Stimulated activated naive CD8-positive, alpha-beta T cell treated with anti-CD3 and anti-CD28 coated beads, Interleukin-15, Interleukin-2, amounts not matched to agents 100 U/mL and 50 U/mL, for 24 hours (primary cell): ENCODE measurements around the gene SPRYD4.
"Not testable (repeated sequence)": the region's sequence is repeated elsewhere in the genome, so short reads cannot be mapped to it uniquely, and the experiment has no call there.

ENCODE experiments used
- ATAC-seq: fragments of 150-1000 bp; cut with Tn5 transposase; one replicate; pipeline ENCODE4 v1.10.0; 2021
- DNase-seq: peaks from one replicate; pipeline ENCODE4 v3.0.0; 2021

The SPRYD4 gene

GRCh38 chr12:56476972-56477432 is 8.6 kb downstream of the SPRYD4 start:
- DNase-seq (no peak), ATAC-seq (no peak)

- DNase-seq (no peak), ATAC-seq (no peak)
Observed at GRCh38 chr12:56477521-56478225, 9.3 kb downstream of the SPRYD4 start.

GRCh38 chr12:56479625-56480024 is 11.2 kb downstream of the SPRYD4 start:
- DNase-seq: no peak

GRCh38 chr12:56484566-56484965 is 16.2 kb downstream of the SPRYD4 start:
- no peak for ATAC-seq
- no peak for DNase-seq

More at GRCh38 chr12:56479625-56480024, 11.2 kb downstream of the SPRYD4 start:
- no peak for ATAC-seq

DNA sequence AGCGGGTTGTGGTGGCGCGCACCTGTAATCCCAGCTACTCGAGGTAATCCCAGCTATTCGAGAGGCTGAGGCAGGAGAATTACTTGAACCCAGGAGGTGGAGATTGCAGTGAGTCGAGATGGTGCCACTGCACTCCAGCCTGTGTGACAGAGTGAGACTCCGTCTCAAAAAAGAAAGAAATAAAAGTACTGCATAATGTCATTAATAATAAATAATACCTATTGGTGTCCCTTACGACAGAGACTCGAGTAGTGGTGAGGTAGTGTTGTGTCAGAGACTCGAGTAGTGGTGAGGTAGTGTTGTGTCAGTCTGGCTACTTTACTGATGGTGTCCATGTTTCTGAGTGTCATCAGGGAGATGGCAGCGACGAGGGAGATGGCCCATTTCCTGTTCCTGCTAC is 18.3 kb downstream of the SPRYD4 start:
- DNase-seq (no peak), ATAC-seq (no peak)

- peak; percentile 37 for DNase-seq
- peak; percentile 50 for ATAC-seq
Observed at GRCh38 chr12:56487448-56488040, 19.2 kb downstream of the SPRYD4 start.

DNA sequence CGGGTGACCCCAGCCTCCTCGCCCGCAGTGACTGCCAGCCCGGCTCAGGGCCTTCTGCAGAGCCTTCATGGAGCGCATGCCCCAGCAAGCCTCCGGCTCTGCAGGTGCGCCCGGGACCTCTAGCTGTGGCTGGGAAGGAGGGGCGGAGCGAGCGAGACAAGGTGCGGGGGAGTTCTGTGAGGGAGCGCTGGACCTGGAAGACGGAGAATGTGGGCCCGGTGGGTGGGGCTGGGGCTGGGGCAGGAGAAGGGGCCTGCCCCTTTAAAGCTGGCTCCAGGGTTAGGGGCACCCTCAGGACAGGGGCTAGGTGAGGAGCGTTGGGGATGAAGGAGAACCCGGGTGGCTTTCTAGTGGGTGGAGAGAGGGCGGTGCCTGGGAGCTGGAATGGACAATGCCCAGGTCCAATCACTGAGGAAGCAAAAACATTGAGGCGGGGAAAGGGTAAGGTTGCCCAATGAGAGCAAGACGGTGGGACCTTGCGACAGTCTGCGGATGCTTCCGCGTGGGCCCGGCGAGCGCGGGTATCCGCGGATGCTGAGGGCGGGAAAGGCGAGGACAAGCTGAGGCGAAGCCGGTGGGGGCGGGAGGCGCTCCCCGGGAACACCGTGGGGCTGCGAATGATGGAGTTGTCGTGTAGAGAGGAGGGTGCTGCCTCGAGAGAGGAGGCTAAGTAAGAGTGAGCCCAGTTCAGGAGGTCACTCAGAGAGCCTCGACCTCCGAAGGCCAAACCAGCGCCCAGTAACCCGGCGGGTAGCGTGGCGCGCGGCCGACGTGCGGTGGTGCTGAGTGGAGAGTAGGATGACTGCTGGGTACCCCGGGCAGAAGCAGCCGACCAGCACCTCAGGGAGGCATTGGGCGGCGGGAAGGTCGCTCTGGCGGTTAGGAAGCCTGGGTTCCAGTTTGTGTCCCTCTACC is 19.9 kb downstream of the SPRYD4 start, which contains the start of gene GLS2:
GLS2 (minus strand) TSS at position 121 of the 915 bp plus-strand sequence; CDS start at position 78, 43 bp downstream.
- ATAC-seq (peak; percentile 90), DNase-seq (peak; percentile 66)

DNA sequence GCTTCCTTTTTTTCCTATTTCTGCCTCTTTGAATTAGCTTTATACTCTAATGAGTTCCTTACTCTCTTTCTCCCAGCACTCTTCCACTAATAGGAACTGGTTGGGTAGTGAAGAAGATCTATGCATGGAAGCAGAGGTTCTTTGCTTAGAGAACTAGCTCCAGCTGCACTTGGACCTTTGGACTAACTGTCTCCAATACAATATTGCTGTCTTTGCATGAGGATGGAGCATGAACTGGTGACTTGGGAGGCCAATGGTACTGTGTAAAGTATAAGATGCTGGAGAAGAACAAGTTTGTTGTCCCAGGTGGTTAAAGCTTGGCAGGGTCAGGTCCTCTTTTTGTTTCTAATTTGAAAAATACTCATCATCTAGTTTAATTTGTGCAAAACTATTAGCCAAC is 22.0 kb downstream of the SPRYD4 start:
- ATAC-seq (no peak), DNase-seq (no peak)

DNA sequence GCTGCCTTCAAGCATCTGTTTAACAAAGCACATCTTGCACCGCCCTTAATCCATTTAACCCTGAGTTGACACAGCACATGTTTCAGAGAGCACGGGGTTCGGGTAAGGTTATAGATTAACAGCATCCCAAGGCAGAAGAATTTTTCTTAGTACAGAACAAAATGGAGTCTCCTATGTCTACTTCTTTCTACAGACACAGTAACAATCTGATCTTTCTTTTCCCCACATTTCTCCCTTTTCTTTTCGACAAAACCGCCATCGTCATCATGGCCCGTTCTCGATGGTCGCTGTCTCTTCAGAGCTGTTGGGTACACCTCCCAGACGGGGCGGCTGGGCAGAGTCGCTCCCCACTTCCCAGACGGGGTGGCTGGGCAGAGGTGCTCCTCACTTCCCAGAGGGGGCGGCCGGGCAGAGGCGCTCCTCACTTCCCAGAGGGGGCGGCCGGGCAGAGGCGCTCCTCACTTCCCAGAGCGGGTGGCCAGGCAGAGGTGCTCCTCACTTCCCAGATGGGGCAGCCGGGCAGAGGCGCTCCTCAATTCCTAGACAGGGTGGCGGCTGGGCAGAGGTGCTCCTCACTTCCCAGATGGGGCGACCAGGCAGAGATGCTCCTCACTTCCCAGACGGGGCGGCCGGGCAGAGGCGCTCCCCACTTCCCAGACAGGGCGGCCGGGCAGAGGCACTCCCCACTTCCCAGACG is 25.2 kb downstream of the SPRYD4 start:
- ATAC-seq, DNase-seq: not testable (repeated sequence)

DNA sequence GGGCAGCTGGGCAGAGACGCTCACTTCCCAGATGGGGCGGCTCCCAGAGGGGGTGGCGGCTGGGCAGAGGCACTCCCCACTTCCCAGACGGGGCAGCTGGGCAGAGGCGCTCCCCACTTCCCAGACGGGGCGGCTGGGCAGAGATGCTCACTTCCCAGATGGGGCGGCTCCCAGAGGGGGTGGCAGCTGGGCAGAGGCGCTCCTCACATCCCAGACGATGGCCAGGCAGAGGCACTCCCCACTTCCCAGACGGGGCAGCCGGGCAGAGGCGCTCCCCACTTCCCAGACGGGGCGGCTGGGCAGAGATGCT is 25.7 kb downstream of the SPRYD4 start:
- DNase-seq, ATAC-seq: not testable (repeated sequence)

- DNase-seq, ATAC-seq: not testable (repeated sequence)
Observed at GRCh38 chr12:56494481-56494880, 26.1 kb downstream of the SPRYD4 start.

DNA sequence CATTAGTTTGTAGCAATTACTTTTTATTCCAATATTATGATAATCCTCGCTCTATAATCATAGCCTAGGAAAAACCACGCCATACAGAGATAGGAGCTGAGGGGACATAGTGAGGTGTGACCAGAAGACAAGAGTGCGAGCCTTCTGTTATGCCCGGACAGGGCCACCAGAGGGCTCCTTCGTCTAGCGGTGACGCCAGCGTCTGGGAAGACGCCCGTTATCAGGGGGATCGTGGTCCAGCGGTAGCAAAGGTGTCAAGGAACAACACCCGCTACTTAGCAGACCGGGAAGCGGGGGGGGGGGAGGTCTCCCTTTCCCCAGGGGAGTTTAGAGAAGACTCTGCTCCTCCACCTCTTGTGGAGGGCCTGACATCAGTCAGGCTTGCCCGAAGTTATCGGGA is 28.3 kb downstream of the SPRYD4 start:
- ATAC-seq: not testable (repeated sequence)
- DNase-seq: peak; percentile 67

- not testable (repeated sequence) for DNase-seq, ATAC-seq
Observed at GRCh38 chr12:56498126-56498902, 29.9 kb downstream of the SPRYD4 start.

DNA sequence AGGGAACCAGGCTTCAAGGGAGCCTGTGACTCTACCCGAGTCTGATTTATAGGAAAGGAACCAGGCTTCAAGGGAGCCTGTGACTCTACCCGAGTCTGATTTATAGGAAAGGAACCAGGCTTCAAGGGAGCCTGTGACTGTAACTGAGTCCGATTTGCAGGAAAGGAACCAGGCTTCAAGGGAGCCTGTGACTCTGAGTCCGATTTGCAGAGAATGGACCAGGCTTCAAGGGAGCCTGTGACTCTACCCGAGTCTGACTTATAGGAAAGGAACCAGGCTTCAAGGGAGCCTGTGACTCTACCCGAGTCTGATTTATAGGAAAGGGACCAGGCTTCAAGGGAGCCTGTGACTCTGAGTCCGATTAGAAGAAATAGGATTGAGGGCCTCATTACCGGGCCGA is 31.1 kb downstream of the SPRYD4 start:
- not testable (repeated sequence) for DNase-seq, ATAC-seq

DNA sequence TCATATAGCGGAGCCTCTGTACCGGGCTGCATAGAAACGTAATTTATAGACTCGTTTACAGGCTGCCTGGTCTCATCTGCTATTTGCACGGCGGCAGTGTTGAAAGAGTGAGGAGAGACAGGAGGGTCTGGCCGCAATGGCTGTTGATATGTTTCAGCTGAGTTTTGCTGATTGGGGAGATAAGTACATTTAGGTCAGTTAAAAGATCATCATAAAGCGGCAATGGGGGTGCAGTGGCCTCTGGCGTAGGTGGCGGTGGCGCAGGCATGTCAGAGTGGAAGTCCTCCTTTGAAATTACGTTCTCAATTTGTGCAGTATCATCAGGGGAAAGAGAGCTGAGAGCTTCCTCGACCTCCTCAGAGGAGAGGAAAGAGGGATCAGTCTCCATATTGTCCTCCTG is 31.5 kb downstream of the SPRYD4 start:
- not testable (repeated sequence) for DNase-seq, ATAC-seq

DNA sequence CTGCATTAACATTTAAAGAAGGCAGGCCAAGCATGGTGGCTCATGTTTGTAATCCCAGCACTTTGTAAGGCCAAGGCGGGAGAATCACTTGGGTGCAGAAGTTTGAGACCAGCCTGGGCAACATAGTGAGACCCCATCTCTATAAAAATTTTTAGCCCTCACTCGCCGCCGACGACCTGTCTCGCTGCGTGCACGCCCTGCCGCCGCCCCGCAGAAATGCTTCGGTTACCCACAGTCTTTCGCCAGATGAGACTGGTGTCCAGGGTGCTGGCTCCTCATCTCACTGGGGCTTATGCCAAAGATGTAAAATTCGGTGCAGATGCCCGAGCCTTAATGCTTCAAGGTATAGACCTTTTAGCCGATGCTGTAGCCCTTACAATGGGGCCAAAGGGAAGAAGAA is 42.4 kb downstream of the SPRYD4 start:
- ATAC-seq (no peak), DNase-seq (no peak)

DNA sequence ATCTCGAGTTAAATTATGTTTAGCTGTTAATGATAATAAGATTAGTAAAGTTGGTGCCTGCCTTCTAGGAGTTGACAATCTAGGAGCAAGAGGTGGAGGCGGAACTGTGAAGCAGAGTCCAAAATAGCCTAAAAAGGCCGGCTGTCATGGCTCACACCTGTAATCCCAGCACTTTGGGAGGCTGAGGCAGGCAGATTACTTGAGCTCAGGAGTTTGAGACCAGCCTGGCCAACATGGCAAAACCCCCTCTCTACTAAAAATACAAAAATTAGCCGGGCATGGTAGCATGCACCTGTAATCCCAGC is 45.6 kb downstream of the SPRYD4 start:
- ATAC-seq, DNase-seq: not testable (repeated sequence)

GRCh38 chr12:56517854-56518253 is 49.5 kb downstream of the SPRYD4 start:
- DNase-seq: no peak
- ATAC-seq: no peak

GRCh38 chr12:56518570-56518969 is 50.2 kb downstream of the SPRYD4 start:
- ATAC-seq: no peak
- DNase-seq: no peak

DNA sequence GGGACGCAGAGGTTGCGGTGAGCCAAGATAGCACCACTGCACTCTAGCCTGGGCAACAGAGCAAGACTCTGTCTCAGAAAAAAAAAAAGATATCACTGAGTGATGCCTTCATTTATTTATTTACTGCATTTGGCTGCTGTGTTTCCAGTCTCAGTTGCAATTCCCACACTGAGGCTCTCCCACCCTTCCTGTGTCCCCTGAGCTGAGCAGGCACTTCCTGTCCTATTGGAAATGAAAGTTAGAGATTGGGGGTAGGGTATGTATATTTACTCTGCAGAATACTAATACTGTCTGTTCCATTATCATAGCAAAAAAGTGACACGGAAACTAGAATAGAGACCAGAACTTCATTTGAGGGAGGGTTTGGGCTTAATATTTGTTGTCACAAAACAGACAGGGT is 51.7 kb downstream of the SPRYD4 start:
- DNase-seq (no peak), ATAC-seq (no peak)

GRCh38 chr12:56520506-56520905 is 52.1 kb downstream of the SPRYD4 start:
- no peak for ATAC-seq
- DNase-seq: no peak
